Choroid plexus epithelial cell (primary cell): ENCODE measurements around the gene SELPLG.
A peak's percentile ranks its signal among the peaks of the same experiment; 100 is the strongest.
"Not testable (repeated sequence)": the region's sequence is repeated elsewhere in the genome, so short reads cannot be mapped to it uniquely, and the experiment has no call there.

Source experiments
- DNase-seq: peaks from one replicate; pipeline ENCODE4 v3.0.0-alpha.2; 2010; ENCODE audit warnings: low read depth
- H3K4me3 ChIP-seq: 2 replicates; pipeline ENCODE4 v1.5.1; 2011; ENCODE audit warnings: low read depth, mild to moderate bottlenecking, control low read depth, low read length, moderate library complexity
- CTCF ChIP-seq: conservative IDR thresholded peaks from 2 replicates; pipeline ENCODE4 v1.5.1; 2011; ENCODE audit warnings: low read depth, mild to moderate bottlenecking, control low read depth, inconsistent platforms, low read length, moderate library complexity

SELPLG gene

DNA sequence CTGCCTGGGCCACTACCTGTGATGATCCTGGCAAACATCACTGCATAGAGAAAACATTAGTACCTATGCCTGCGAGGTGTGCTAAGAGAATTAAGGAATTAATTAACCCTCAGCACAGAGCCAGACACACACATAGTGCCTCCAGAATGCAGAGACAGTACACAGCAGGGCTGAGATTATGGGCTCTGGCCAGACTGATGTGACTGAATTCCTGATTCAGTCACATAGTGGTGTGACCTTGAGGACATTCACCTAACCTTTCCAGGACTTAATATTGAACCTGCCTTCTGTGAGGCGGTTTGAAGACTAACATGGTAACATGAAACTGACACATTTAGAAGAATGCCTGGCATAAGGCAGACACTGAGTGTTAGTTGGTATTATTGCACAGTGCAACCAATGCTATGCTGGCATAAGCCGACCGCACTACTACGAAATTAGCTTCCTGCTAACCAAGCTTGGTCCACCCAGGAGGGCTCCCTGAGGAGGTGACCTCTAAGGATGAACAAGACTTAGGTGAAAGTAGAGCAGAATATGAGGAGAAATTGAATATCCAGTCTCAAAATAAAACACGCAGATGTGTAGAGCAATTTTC is 32.0 kb upstream of the SELPLG start:
- no peak for DNase-seq
- TF ChIP-seq CTCF = no peak
- H3K4me3 ChIP-seq = no peak overlapping the region

DNA sequence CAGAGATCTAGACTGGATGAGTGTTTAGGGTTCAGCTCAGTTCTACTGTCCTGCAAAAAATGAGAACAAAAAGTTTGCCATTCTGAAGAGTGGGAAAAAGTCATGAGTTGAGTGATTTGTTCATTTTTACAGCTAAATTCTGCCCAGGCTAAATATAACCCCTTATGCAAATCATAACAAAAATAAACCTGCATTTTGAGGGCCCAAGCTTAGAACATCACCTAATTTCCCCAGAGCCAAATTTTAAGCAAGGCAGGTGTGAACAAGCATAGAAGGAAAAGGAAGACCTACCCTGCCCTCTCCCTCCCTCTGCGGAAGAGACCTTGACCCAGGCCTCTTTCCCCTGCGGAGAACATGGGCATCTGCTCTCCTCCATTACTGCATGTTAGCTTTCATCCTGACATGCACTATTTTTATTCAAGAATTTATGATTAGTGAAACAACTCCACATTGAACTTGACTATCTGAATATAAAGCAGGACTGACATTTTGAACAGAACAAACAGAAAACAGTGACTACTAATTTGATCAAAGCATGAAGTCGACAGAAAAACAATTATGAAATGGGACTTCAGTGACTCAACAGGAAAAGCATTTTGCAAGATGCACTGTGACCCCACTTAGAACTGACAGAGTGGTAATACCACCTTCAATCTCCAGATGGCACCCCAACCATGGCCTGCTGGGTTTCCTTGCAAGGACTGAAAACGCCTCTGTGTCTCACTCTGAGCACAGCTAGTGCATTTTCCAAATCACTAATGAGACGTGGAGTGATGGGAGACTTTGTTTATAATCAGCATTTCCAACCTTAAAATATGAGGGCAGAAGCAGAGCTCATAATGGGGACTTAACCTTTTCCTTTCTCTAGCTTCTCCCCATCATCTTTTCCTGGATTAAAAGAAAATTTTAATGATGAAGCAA is 30.9 kb upstream of the SELPLG start:
- no peak overlapping the region for H3K4me3 ChIP-seq
- DNase-seq = peak; percentile 98
- peak; percentile 98 for TF ChIP-seq CTCF

GRCh38 chr12:108663324-108664015 is 29.8 kb upstream of the SELPLG start:
- DNase-seq = no peak
- TF ChIP-seq CTCF = no peak
- no peak overlapping the region for H3K4me3 ChIP-seq

DNA sequence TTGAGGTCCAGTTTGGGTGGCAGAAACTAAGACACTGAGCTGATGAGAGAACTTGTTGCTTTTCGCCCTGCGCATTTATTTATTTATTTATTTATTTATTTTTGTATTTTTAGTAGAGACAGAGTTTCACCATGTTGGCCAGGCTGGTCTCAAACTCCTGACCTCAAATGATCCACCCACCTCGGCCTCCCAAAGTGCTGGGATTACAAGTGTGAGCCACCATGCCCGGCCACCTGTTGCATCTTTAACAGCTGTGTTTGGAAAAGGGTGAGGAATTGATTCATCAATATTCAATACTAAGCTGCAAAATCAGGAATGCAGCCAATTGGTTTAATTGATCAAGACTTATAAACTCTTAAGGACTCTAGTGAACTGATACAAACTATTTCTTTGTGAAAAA is 24.4 kb upstream of the SELPLG start:
- not testable (repeated sequence) for DNase-seq, H3K4me3 ChIP-seq

- DNase-seq = no peak
- H3K4me3 ChIP-seq = no peak overlapping the region
- no peak for TF ChIP-seq CTCF
These were observed 23.5 kb upstream of the SELPLG start for GRCh38 chr12:108657130-108657745.

GRCh38 chr12:108656247-108656646 is 22.6 kb upstream of the SELPLG start:
- not testable (repeated sequence) for DNase-seq, H3K4me3 ChIP-seq

GRCh38 chr12:108655812-108656175 is 22.1 kb upstream of the SELPLG start:
- DNase-seq, H3K4me3 ChIP-seq: not testable (repeated sequence)

DNA sequence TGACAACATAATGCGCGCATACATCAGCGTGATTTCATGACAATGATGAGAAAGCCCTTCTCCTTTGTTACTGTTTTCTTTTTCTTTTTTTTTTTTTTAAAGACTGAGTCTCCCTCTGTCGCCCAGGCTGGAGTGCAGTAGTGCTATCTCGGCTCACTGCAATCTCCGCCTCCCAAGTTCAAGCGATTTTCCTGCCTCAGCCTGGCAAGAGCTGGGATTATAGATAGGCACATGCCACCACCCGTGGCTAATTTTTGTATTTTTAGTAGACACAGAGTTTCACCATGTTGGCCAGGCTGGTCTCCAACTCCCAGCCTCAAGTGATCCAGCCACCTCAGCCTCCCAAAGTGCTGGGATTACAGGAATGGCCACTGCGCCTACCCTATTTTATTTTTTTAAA is 20.9 kb upstream of the SELPLG start:
- not testable (repeated sequence) for H3K4me3 ChIP-seq, DNase-seq
